ENCODE results near the gene ACTRT2. TPM values are rescaled to one million over a fixed set of nuclear protein-coding genes. Genes with fewer than 3 reads are reported as not detected.

The ACTRT2 gene
- total and polyA plus RNA-seq, 2 donors (not counting 1 experiment from before 2014, with no cell fraction given), result not detected

DNA sequence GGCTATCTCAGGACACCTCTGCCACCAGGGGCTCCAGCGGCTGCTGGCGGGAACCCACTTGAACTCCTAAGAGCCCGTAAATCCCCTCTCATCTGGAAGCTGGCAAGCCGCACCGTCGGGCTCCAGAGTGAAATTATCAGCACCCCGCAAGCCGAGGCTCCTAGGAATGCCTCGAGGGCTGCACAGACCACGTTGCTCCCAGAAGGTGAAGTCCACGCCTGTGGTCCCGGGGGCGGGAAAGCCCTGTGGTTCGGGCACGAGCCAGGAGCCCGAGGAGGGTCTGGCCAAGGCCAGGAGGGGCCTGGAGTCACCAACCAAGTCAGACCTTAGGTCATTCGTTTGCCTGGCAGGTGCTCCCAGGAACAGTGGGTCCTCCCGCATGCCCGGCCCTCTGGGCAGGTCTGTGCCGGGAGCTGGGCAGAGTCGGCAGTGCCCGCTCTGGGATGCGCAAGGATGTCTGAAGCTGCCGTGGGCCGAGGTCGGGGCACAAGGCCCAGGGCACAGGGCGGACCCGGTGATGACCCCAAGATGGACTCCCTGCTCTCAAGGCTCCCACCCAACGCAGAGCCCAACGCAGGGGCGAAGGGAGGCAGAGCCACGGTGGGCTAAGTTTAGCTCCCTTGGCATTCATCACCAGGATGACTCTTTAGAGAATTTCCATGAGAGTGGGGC is 8.9 kb downstream of the ACTRT2 start:
- ChIA-PET POLR2A (no interaction called here), CTCF (no interaction called here)
- no peak for DNase-seq
- H3K9me3 Mint-ChIP-seq (ENCODE audit: insufficient read depth), result no peaks in the 10 kb centered on the region
- H3K27me3 Mint-ChIP-seq, result no peaks in the 10 kb centered on the region
- no peak for ATAC-seq (ENCODE audit: low read depth)
- TF ChIP-seq EZH2 (IDR thresholded peaks at IDR 0.05; ENCODE audit: borderline replicate concordance, insufficient read depth, low read depth, low read length, poor library complexity, severe bottlenecking), result no peak
- TF ChIP-seq, protein P1, sequence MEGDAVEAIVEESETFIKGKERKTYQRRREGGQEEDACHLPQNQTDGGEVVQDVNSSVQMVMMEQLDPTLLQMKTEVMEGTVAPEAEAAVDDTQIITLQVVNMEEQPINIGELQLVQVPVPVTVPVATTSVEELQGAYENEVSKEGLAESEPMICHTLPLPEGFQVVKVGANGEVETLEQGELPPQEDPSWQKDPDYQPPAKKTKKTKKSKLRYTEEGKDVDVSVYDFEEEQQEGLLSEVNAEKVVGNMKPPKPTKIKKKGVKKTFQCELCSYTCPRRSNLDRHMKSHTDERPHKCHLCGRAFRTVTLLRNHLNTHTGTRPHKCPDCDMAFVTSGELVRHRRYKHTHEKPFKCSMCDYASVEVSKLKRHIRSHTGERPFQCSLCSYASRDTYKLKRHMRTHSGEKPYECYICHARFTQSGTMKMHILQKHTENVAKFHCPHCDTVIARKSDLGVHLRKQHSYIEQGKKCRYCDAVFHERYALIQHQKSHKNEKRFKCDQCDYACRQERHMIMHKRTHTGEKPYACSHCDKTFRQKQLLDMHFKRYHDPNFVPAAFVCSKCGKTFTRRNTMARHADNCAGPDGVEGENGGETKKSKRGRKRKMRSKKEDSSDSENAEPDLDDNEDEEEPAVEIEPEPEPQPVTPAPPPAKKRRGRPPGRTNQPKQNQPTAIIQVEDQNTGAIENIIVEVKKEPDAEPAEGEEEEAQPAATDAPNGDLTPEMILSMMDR (IDR thresholded peaks at IDR 0.05), result no peak
- H3K27me3 ChIP-seq (replicated peaks in 1 of 4; ENCODE audit: control extremely low read depth in 1 of 4, control insufficient read depth in 3 of 4, insufficient read depth in 4 of 4, low read length in 3 of 4), result peaks cover 0 to 12% (median 0%) of the 10 kb centered on the region in 4 experiments
- H3K4me1 ChIP-seq (ENCODE audit: control insufficient read depth in 2 of 2, insufficient read depth in 2 of 2, low read length in 2 of 2), result no peaks in the 10 kb centered on the region
- no peaks in the 10 kb centered on the region for H3K79me2 ChIP-seq (ENCODE audit: control insufficient read depth, insufficient read depth, low read length)
- H3K4me3 ChIP-seq (ENCODE audit: control extremely low read depth in 1 of 5, extremely low read depth in 1 of 5, insufficient read depth in 1 of 5, low read depth in 2 of 5, low read length in 4 of 5), result no peak overlapping the region
- intact Hi-C loops (cut with micrococcal nuclease), result no loop called here
- H3K4me3 Mint-ChIP-seq, result no peak overlapping the region
- H2AFZ ChIP-seq (ENCODE audit: insufficient read depth, low read depth, low read length, poor library complexity, severe bottlenecking), result no peak overlapping the region
- WGBS (ENCODE audit: insufficient coverage), result 93% methylated on average over 30 of the region's 32 CpGs
- no peak overlapping the region for H3K9ac ChIP-seq (ENCODE audit: low read length)
- no peaks in the 10 kb centered on the region for H4K20me1 ChIP-seq (ENCODE audit: control insufficient read depth, insufficient read depth, low read length, poor library complexity, severe bottlenecking)
- peaks cover 0 to 7% (median 0%) of the 10 kb centered on the region in 3 donors for H3K9me3 ChIP-seq (ENCODE audit: control extremely low read depth in 1 of 3, control insufficient read depth in 2 of 3, insufficient read depth in 1 of 3, low read length in 2 of 3)
- no peaks in the 10 kb centered on the region for H3K4me1 Mint-ChIP-seq
- no peaks in the 10 kb centered on the region for H3K36me3 ChIP-seq (replicated peaks in 1 of 2; ENCODE audit: control extremely low read depth in 1 of 2, control insufficient read depth in 1 of 2, extremely low read depth in 1 of 2, insufficient read depth in 2 of 2, low read length in 1 of 2)
- no peak overlapping the region for H3K27ac Mint-ChIP-seq
- no peak overlapping the region for H3K4me2 ChIP-seq (replicated peaks; ENCODE audit: low read depth, low read length, poor library complexity, severe bottlenecking)
- H3K27ac ChIP-seq (ENCODE audit: low read length in 2 of 2), result no peak overlapping the region

DNA sequence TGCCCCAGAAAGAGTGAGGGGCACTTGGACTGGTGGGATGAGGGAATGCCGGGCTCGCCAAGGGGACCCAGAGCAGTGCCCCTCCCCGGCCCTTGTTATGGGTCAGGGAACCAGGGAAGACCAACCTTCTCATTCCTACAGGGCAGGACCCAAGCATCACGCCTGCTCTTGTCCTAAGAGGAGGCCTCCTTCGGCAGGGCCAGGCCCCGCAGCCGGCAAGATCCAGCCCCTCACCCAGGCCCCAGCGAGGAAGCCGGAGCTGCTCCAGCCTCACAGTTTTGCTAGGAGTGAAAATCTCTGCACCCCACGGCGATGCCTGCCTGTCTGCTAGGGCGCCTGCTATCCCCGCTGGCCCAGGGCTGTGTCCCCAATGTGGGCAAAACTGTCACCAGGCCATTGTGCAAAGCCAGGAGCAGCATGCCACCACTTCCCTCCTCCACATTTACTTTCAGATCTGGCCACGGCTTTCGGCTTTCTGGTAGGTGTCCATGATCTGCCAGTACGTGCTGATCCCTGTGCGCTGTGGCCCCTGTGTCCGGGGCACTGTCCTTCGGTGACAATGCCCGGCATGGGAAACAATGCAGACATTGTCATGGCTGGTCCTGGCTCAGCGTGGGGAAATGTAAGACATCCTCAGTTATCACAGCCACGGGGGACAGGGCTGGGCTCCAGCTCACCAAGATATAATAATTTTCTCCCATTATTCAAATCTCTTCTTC is 9.6 kb downstream of the ACTRT2 start:
- H3K27ac ChIP-seq (ENCODE audit: low read length in 2 of 2), result no peak overlapping the region
- H3K4me3 ChIP-seq (ENCODE audit: control extremely low read depth in 1 of 5, extremely low read depth in 1 of 5, insufficient read depth in 1 of 5, low read depth in 2 of 5, low read length in 4 of 5), result no peak overlapping the region
- DNase-seq (no peak), ATAC-seq (ENCODE audit: low read depth) (no peak)
- Mint-ChIP-seq H3K27me3 (no peaks in the 10 kb centered on the region), H3K27ac (no peak overlapping the region), H3K4me1 (no peaks in the 10 kb centered on the region), H3K4me3 (no peak overlapping the region), H3K9me3 (ENCODE audit: insufficient read depth) (no peaks in the 10 kb centered on the region)
- no peak overlapping the region for H2AFZ ChIP-seq (ENCODE audit: insufficient read depth, low read depth, low read length, poor library complexity, severe bottlenecking)
- 88% methylated on average over 21 of the region's 22 CpGs for WGBS (ENCODE audit: insufficient coverage)
- H3K27me3 ChIP-seq (replicated peaks in 1 of 4; ENCODE audit: control extremely low read depth in 1 of 4, control insufficient read depth in 3 of 4, insufficient read depth in 4 of 4, low read length in 3 of 4), result peaks cover 0 to 12% (median 0%) of the 10 kb centered on the region in 4 experiments
- H3K4me1 ChIP-seq (ENCODE audit: control insufficient read depth in 2 of 2, insufficient read depth in 2 of 2, low read length in 2 of 2), result no peaks in the 10 kb centered on the region
- TF ChIP-seq, protein P1 (IDR thresholded peaks at IDR 0.05), result no peak
- no peak for TF ChIP-seq EZH2 (IDR thresholded peaks at IDR 0.05; ENCODE audit: borderline replicate concordance, insufficient read depth, low read depth, low read length, poor library complexity, severe bottlenecking)
- POLR2A ChIA-PET, result no interaction called here
- CTCF ChIA-PET, result no interaction called here
- peaks cover 0 to 7% (median 0%) of the 10 kb centered on the region in 3 donors for H3K9me3 ChIP-seq (ENCODE audit: control extremely low read depth in 1 of 3, control insufficient read depth in 2 of 3, insufficient read depth in 1 of 3, low read length in 2 of 3)
- H3K36me3 ChIP-seq (replicated peaks in 1 of 2; ENCODE audit: control extremely low read depth in 1 of 2, control insufficient read depth in 1 of 2, extremely low read depth in 1 of 2, insufficient read depth in 2 of 2, low read length in 1 of 2), result no peaks in the 10 kb centered on the region
- H3K9ac ChIP-seq (ENCODE audit: low read length), result no peak overlapping the region
- H3K79me2 ChIP-seq (ENCODE audit: control insufficient read depth, insufficient read depth, low read length), result no peaks in the 10 kb centered on the region
- intact Hi-C loops (cut with micrococcal nuclease), result no loop called here
- H4K20me1 ChIP-seq (ENCODE audit: control insufficient read depth, insufficient read depth, low read length, poor library complexity, severe bottlenecking), result no peaks in the 10 kb centered on the region
- H3K4me2 ChIP-seq (replicated peaks; ENCODE audit: low read depth, low read length, poor library complexity, severe bottlenecking), result no peak overlapping the region
